ENCODE measurements around the gene ANKRD6.
"Not testable (repeated sequence)": the region's sequence is repeated elsewhere in the genome, so short reads cannot be mapped to it uniquely, and the experiment has no call there.

The ANKRD6 gene

GRCh38 chr6:89610149-89610642 lies 177.2 kb downstream of the ANKRD6 start:
- peak; percentile 72 for DNase-seq

- no peak for DNase-seq
Observed at GRCh38 chr6:89611666-89612065, 178.7 kb downstream of the ANKRD6 start.

DNA sequence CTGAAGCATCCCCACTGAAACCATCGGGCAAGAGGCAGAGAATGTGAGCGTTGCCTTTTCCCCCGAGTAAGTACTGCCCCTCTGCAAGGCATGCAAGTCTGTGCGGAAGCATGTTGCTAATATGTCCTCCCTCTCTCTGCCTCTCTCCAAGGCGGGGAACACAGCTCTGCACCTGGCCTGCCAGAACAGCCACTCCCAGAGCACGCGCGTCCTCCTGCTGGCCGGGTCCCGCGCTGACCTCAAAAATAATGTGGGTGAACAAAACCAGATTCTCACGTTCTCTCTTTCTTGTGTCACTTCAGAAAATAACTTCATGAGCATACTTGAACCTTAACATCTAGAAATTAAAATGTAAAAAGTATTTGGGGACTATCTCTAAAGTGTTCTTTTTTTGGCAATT lies 179.2 kb downstream of the ANKRD6 start:
- no peak for DNase-seq

DNA sequence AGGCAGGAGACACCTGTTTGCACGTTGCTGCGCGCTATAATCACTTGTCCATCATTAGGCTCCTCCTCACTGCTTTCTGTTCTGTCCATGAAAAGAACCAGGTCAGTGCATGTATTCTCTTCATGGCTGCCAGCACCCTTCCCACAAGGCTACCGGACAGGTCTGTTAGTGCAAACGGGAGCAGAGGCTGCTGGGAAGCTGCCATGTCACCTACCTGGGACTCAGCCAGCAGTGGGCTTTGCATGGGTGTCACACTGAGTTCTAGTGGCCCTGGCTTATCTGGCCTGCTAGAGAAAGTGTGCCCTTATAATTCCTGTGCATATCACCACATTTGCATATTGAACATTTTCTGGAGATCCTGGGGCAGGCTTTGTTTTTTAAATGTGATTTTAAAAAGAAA lies 180.8 kb downstream of the ANKRD6 start:
- DNase-seq: no peak

- DNase-seq: no peak
Observed at GRCh38 chr6:89615882-89616281, 182.9 kb downstream of the ANKRD6 start.

- DNase-seq: no peak
Observed at GRCh38 chr6:89616531-89616930, 183.6 kb downstream of the ANKRD6 start.

DNA sequence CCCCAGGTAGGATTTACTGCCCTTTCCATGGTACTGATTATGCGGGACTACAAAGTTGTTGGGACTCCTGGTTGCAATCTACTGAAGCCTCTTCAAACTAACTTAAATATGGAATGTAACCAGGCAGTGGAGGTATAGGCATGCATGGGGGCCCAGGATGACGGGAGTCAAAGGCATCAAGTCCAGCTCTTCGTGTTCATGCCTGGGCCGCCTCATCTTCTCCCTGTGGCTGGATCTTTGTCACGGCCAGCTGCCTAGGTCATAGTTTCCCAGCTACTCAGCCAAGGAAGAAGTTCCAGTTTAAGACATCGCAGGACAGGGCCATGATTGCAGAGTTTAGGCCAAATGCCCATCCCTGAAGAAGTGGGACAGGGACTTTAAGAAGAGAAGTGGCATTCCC lies 185.1 kb downstream of the ANKRD6 start:
- no peak for DNase-seq

DNA sequence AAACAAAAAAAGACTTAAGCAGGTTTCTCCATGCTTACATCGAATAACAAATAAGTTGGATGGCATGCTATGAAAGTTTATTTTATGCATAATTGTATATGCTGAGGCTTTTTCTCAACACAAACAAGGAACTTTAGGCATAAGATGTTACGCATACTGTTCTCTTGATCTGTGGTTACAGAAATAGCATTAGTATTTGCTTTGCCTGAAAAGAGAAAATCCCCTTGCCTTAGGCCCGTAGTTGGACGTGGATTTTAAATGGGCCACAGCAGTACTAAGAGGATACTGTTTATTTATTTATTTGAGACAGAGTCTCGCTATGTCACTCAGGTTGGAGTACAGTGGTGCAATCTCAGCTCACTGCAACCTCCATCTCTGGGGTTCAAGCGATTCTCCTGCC lies 186.6 kb downstream of the ANKRD6 start:
- no peak for DNase-seq

- DNase-seq: no peak
Observed at GRCh38 chr6:89623749-89624148, 190.8 kb downstream of the ANKRD6 start.

GRCh38 chr6:89630488-89630887 lies 197.5 kb downstream of the ANKRD6 start:
- no peak for DNase-seq

- not testable (repeated sequence) for DNase-seq
Observed at GRCh38 chr6:89636412-89636811, 203.5 kb downstream of the ANKRD6 start.

GRCh38 chr6:89637960-89638319 lies 205.0 kb downstream of the ANKRD6 start:
- peak; percentile 3 for DNase-seq

GRCh38 chr6:89638320-89639195 lies 205.6 kb downstream of the ANKRD6 start, which contains the start of gene LYRM2:
Gene LYRM2 (minus strand): TSS chr6:89638747. CDS start chr6:89638716, 31 bp downstream.
- peak; percentile 94 for DNase-seq

- DNase-seq: no peak
Observed at GRCh38 chr6:89640804-89641203, 207.9 kb downstream of the ANKRD6 start.

- DNase-seq: not testable (repeated sequence)
Observed at GRCh38 chr6:89641581-89641980, 208.6 kb downstream of the ANKRD6 start.

DNA sequence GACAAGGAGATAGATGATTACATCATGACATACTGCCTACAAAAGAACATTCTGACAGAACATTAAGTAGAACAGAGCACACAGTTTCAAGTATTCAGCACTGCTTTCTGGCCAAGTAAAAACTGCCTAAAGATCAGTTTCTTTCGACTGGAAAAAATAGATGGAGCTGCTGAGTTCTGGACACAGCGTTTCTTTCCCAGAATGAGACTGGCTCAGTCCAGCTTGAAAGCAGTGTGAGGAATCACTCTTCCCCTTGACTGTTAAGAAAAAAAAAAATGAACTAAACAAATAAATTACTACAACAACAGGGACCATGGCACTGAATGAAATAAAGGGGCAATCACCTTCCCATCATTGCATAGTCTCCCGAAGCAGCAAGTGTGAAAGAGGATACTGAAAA lies 210.0 kb downstream of the ANKRD6 start:
- DNase-seq: no peak

DNA sequence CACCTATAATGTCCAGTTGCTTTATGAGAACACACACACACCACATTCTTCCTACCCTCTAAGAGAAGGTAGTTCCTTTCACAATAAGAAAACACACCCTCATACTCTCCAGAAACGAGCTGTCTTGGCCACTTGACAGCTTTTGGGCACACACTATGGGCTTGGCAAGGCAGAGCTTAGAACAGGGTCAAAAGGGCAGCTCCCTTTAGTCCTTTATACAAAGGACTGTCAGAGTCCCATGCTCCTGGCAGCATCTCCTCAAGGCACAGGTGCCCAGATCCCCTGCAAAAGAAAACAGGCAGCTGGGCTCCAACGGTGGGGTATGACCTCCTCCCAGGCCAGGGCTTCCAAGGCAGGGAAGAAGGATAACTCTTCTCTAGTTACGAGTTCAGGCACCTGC lies 210.5 kb downstream of the ANKRD6 start:
- DNase-seq: no peak

- DNase-seq: no peak
Observed at GRCh38 chr6:89644864-89645263, 211.9 kb downstream of the ANKRD6 start.

GRCh38 chr6:89649682-89650081 lies 216.7 kb downstream of the ANKRD6 start:
- no peak for DNase-seq

GRCh38 chr6:89650579-89650978 lies 217.6 kb downstream of the ANKRD6 start:
- no peak for DNase-seq

DNA sequence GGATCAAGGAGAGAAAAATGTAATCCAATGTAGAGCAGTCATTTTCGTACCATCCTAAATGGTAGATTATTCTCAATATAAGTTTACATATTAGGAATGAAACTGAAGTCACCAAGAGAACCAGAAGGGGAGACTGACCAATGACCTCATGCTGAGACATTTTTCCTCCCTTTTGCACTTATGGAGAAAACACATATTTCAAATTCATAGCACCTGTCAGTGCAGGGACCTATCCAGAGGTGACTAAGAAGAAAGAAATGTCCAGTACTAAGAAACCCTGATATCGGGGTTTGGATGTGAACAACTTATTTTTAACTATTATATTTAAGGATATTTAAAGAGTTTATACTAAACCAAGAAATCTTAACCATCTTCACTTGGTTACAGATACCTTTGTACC lies 222.2 kb downstream of the ANKRD6 start:
- DNase-seq: no peak

GRCh38 chr6:89657445-89658158 lies 224.7 kb downstream of the ANKRD6 start:
- no peak for DNase-seq

GRCh38 chr6:89660981-89661380 lies 228.0 kb downstream of the ANKRD6 start:
- no peak for DNase-seq

DNA sequence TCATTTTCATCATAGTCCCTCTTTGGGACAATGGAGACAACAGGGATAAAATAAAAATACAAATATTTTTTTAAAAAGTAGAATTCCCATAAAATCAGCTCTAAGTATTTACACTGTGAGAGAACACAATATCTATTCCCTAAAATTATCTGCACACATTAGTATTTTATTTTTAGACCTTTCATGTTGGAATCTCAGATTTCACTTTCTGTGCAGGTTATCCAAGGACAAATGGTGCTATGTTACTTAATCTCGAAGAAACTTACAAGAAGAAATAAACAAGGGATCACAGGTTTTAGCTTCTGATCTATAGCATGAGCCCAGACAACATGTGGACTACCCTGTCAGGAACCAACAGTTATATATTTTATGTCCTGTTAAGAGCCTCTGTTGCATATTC lies 228.6 kb downstream of the ANKRD6 start:
- no peak for DNase-seq
